Endothelial cell of umbilical vein (primary cell): ENCODE measurements around the gene CACNB1. TPM values are rescaled to one million over a fixed set of nuclear protein-coding genes. Genes with fewer than 3 reads are reported as not detected.

Experiments
- BruUV-seq: library from RNA; stranded (reverse); fragments of 400-500 nt; replicated peaks from 2 replicates; lab custom pipeline; 2021; lab: Mats Ljungman, UMichigan
- CTCF ChIA-PET: fragments of 300-600, 350-600 bp; sonication (Branson Sonifier 250); formaldehyde crosslinking; loops from one replicate; lab custom pipeline; 2021; ENCODE audit warnings: antibody characterized with exemption, inconsistent platforms; lab: Charles Lee
- POLR2A ChIA-PET: fragments of 300-600, 350-600 bp; sonication (Branson Sonifier 250); formaldehyde crosslinking; loops from one replicate; lab custom pipeline; 2021; ENCODE audit warnings: antibody characterized with exemption, inconsistent platforms; lab: Charles Lee
- DNase-seq: peaks from one replicate; pipeline ENCODE4 v3.0.0-alpha.2; 2011; ENCODE audit warnings: low read depth, low spot score
- FAIRE-seq: peaks from 2 replicates; lab custom pipeline; 2011; peaks lifted over from hg19 to GRCh38; lab: Jason Lieb, UNC
- H2AFZ ChIP-seq: 2 replicates; pipeline ENCODE4 v1.6.0; 2012; ENCODE audit warnings: low read depth, low read length, control low read depth, inconsistent platforms
- H3K27ac ChIP-seq: 2 replicates; pipeline ENCODE4 v1.5.1; 2011; ENCODE audit warnings: low read depth, mild to moderate bottlenecking, control low read depth, low read length, moderate library complexity; ENCODE audit not compliant: insufficient read depth
- H3K27me3 ChIP-seq, 2 experiments: 2 replicates each; pipeline versions ENCODE4 v1.6.0 to v1.6.1; 2011; ENCODE audit warnings: low read length in 2 of 2, mixed read lengths in 1 of 2; ENCODE audit not compliant: control insufficient read depth in 2 of 2, insufficient read depth in 2 of 2
- H3K36me3 ChIP-seq, 2 experiments: 2 replicates in 1 of 2; 3 replicates in 1 of 2; pipeline ENCODE4 v1.5.1; 2011; ENCODE audit warnings: low read length in 2 of 2, mild to moderate bottlenecking in 1 of 2, moderate library complexity in 1 of 2; ENCODE audit not compliant: control insufficient read depth in 2 of 2, insufficient read depth in 2 of 2; ENCODE audit errors: extremely low read depth in 1 of 2
- H3K4me1 ChIP-seq: 3 replicates; pipeline ENCODE4 v1.5.1; 2011; ENCODE audit warnings: mild to moderate bottlenecking, low read length; ENCODE audit not compliant: control insufficient read depth, insufficient read depth; ENCODE audit errors: extremely low read depth
- H3K4me2 ChIP-seq: 2 replicates; pipeline ENCODE4 v1.6.1; 2011; ENCODE audit warnings: low read length, control low read depth, mixed read lengths; ENCODE audit not compliant: insufficient read depth
- H3K4me3 ChIP-seq, 3 experiments: fragments of 200-600 bp in 1 of 3; sonication (generic), shearing (Covaris generic) in 1 of 3; replicated peaks in 1 of 3; 2 replicates each; pipeline ENCODE4 v1.5.1; 2011 to 2016; ENCODE audit warnings: control low read depth in 3 of 3, low read length in 3 of 3, mild to moderate bottlenecking in 2 of 3, inconsistent platforms in 1 of 3, low read depth in 1 of 3, moderate library complexity in 1 of 3; ENCODE audit not compliant: insufficient read depth in 1 of 3
- H3K79me2 ChIP-seq: 2 replicates; pipeline ENCODE4 v1.6.0; 2012; ENCODE audit warnings: low read length, inconsistent platforms; ENCODE audit not compliant: control insufficient read depth, insufficient read depth
- H3K9ac ChIP-seq: replicated peaks from 2 replicates; pipeline ENCODE3; 2011; ENCODE audit warnings: low read length, control low read depth; ENCODE audit not compliant: insufficient read depth; ENCODE audit errors: extremely low read depth
- H3K9me1 ChIP-seq: replicated peaks from 3 replicates; pipeline ENCODE4 v1.6.0; 2011; ENCODE audit warnings: mild to moderate bottlenecking, low read length; ENCODE audit not compliant: control insufficient read depth, insufficient read depth; ENCODE audit errors: extremely low read depth
- H3K9me3 ChIP-seq: replicated peaks from 2 replicates; pipeline ENCODE4 v1.5.1; 2012; ENCODE audit warnings: low read length, inconsistent platforms; ENCODE audit not compliant: control insufficient read depth, insufficient read depth
- H4K20me1 ChIP-seq: replicated peaks from 2 replicates; pipeline ENCODE3; 2011; ENCODE audit warnings: mild to moderate bottlenecking, low read length; ENCODE audit not compliant: control insufficient read depth, insufficient read depth; ENCODE audit errors: extremely low read depth
- CTCF ChIP-seq, 2 donors: IDR thresholded peaks; 1 replicate in 1 of 2; 2 replicates in 1 of 2; pipeline ENCODE4 v1.5.1; 2011; ENCODE audit warnings: low read length in 2 of 2, mild to moderate bottlenecking in 2 of 2, moderate library complexity in 2 of 2, control low read depth in 1 of 2, inconsistent platforms in 1 of 2, low read depth in 1 of 2; ENCODE audit not compliant: insufficient read depth in 1 of 2; ENCODE audit errors: extremely low read depth in 1 of 2
- EZH2 ChIP-seq: IDR thresholded peaks from 2 replicates; pipeline ENCODE4 v1.6.1; 2012; ENCODE audit warnings: borderline replicate concordance, low read depth, mild to moderate bottlenecking, moderate library complexity, low read length, inconsistent platforms; ENCODE audit not compliant: severe bottlenecking
- FOS ChIP-seq: IDR thresholded peaks from 2 replicates; pipeline ENCODE4 v1.6.1; 2011; ENCODE audit warnings: mild to moderate bottlenecking, low read length, moderate library complexity, borderline replicate concordance; ENCODE audit not compliant: insufficient read depth
- GATA2 ChIP-seq: IDR thresholded peaks from 2 replicates; pipeline ENCODE4 v1.7.0; 2011; ENCODE audit warnings: low read depth, mild to moderate bottlenecking, moderate library complexity, mixed read lengths, low read length; ENCODE audit not compliant: insufficient read length, insufficient read depth
- JUN ChIP-seq: IDR thresholded peaks from 2 replicates; pipeline ENCODE4 v1.6.1; 2011; ENCODE audit warnings: borderline replicate concordance, low read depth; ENCODE audit not compliant: insufficient read length, insufficient read depth
- MAX ChIP-seq: IDR thresholded peaks from 2 replicates; pipeline ENCODE4 v1.6.1; 2011; ENCODE audit not compliant: insufficient read depth, insufficient read length
- MYC ChIP-seq: IDR thresholded peaks from one replicate; pipeline ENCODE4 v1.6.1; 2011; ENCODE audit warnings: mild to moderate bottlenecking, low read depth, low read length
- POLR2A ChIP-seq: IDR thresholded peaks from 2 replicates; pipeline ENCODE4 v1.6.1; 2012; ENCODE audit warnings: low read depth, mild to moderate bottlenecking, control low read depth, low read length
- POLR2AphosphoS5 ChIP-seq: IDR thresholded peaks from 2 replicates; pipeline ENCODE4 v1.6.1; 2012; ENCODE audit warnings: low read depth, mild to moderate bottlenecking, control low read depth, low read length, moderate library complexity; ENCODE audit not compliant: insufficient read depth
- dilution Hi-C: fragments of 300-500 bp; cut with MboI; formaldehyde crosslinking; loops from one replicate; pipeline ENCODE4 v1.15.0; 2019; ENCODE audit warnings: low sequenced_read_pairs; ENCODE audit not compliant: extremely low pct_ligation_motif_present
- intact Hi-C: fragments of 100-400 bp; cut with micrococcal nuclease; formaldehyde crosslinking; loops from one replicate; pipeline ENCODE4 v1.10.0; 2022
- polyA plus RNA-seq, 4 experiments: library from polyadenylated mRNA; depleted of rRNA in 3 of 4; stranded (reverse) in 3 of 4; unstranded in 1 of 4; fragments of >200 nt; gene quantifications; 2 replicates each; pipeline versions ENCODE4 v1.2.1 to v1.2.3, GENCODE V29; 2011 to 2012; ENCODE audit warnings: missing spikeins in 1 of 4
- total RNA-seq: library from RNA; stranded (reverse); gene quantifications from 2 replicates; pipeline ENCODE4 v1.2.3, GENCODE V29; 2021

The CACNB1 gene
- total and polyA plus RNA-seq, 2 donors (not counting 3 experiments of a cell fraction or from before 2014, with no cell fraction given): 4.7 to 12.3 TPM

- Histone ChIP-seq H3K9me3 (no peaks in the 10 kb centered on the region), H3K9ac (no peak overlapping the region), H3K27ac (no peak overlapping the region), H2AFZ (no peak overlapping the region), H3K79me2 (no peaks in the 10 kb centered on the region), H3K4me1 (no peaks in the 10 kb centered on the region), H3K4me3 (no peak overlapping the region), H3K9me1 (no peaks in the 10 kb centered on the region), H3K36me3 (no peaks in the 10 kb centered on the region), H3K27me3 (no peaks in the 10 kb centered on the region), H4K20me1 (no peaks in the 10 kb centered on the region), H3K4me2 (no peak overlapping the region)
- intact Hi-C loops (no loop called here), dilution Hi-C loops (no loop called here)
- BruUV-seq: no TSS peak
- no peak for FAIRE-seq
- DNase-seq: no peak
- no peak for TF ChIP-seq POLR2AphosphoS5
- no peak for TF ChIP-seq GATA2
- no peak for TF ChIP-seq MAX
- no peak for TF ChIP-seq POLR2A
- TF ChIP-seq MYC: no peak
- TF ChIP-seq EZH2: no peak
- TF ChIP-seq CTCF (IDR thresholded peaks at IDR 0.05; ENCODE audit: extremely low read depth in 1 of 2, insufficient read depth in 1 of 2, low read depth in 1 of 2, low read length in 2 of 2): no peak
- no peak for TF ChIP-seq JUN
- TF ChIP-seq FOS: no peak
- POLR2A ChIA-PET: no interaction called here
- CTCF ChIA-PET: interaction anchor here (0.5 to 1.1 kb wide), 3 partner anchors 10 to 142 kb away, joined by 3 to 5 read pairs (median 3); no protein-coding TSS in a partner anchor
Observed at GRCh38 chr17:39125143-39125875, 72.2 kb downstream of the CACNB1 start.
